ENCODE measurements around the gene HLCS.

DNA sequence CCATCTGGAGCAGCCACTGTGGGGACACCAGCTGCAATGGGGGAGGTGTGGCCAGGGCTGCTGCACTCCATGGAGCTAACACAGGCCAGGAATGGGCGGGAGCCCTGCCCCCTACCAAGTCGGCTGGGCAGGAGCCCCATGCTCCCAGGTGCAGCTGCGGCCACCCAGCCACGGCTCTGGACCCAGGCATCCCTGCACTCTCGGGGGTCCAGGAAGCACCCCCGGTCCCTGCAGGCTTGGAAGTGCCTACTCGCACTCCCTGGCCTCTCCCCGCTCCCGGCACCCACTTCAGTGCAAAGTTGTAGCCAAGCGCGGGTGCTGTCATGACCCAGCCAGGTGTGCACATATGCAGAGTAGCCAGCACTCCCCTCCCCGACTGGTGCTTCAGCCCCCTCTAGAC, 91.8 kb downstream of the HLCS start:
- TF ChIP-seq, protein P1, sequence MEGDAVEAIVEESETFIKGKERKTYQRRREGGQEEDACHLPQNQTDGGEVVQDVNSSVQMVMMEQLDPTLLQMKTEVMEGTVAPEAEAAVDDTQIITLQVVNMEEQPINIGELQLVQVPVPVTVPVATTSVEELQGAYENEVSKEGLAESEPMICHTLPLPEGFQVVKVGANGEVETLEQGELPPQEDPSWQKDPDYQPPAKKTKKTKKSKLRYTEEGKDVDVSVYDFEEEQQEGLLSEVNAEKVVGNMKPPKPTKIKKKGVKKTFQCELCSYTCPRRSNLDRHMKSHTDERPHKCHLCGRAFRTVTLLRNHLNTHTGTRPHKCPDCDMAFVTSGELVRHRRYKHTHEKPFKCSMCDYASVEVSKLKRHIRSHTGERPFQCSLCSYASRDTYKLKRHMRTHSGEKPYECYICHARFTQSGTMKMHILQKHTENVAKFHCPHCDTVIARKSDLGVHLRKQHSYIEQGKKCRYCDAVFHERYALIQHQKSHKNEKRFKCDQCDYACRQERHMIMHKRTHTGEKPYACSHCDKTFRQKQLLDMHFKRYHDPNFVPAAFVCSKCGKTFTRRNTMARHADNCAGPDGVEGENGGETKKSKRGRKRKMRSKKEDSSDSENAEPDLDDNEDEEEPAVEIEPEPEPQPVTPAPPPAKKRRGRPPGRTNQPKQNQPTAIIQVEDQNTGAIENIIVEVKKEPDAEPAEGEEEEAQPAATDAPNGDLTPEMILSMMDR (optimal IDR thresholded peaks at IDR 0.05 in 1 of 3, IDR thresholded peaks at IDR 0.05 in 1 of 3, conservative IDR thresholded peaks at IDR 0.05 in 1 of 3; ENCODE audit: extremely low read depth in 1 of 3, insufficient read depth in 2 of 3, low read length in 3 of 3), result no peak
- TF ChIP-seq EZH2 (IDR thresholded peaks at IDR 0.05; ENCODE audit: low read length), result no peak
